IMR-90 (cell line): ENCODE results near the gene SLC25A46. TPM values are rescaled to one million over a fixed set of nuclear protein-coding genes. Genes with fewer than 3 reads are reported as not detected.

Source experiments
- ATAC-seq: fragments of 200-7000 bp; cut with Tn5 transposase; 2 replicates; pipeline ENCODE4 v1.9.1; 2020; ENCODE audit warnings: low read depth, mild to moderate bottlenecking, moderate library complexity
- BruUV-seq: library from RNA; stranded (reverse); fragments of 400-500 nt; replicated peaks from 2 replicates; lab custom pipeline; 2021; lab: Mats Ljungman, UMichigan
- CTCF ChIA-PET: fragments of 300-600 bp; formaldehyde crosslinking; extraction: SDS; loops from one replicate; lab custom pipeline; 2021; ENCODE audit warnings: antibody characterized with exemption; lab: Yijun Ruan, JAX
- POLR2A ChIA-PET: fragments of 300-600 bp; sonication (Branson Sonifier 250); formaldehyde crosslinking; loops from one replicate; lab custom pipeline; 2022; ENCODE audit warnings: antibody characterized with exemption; ENCODE audit not compliant: unreplicated experiment; lab: Charles Lee
- DNase-seq: peaks from one replicate; pipeline ENCODE4 v3.0.0; 2013
- H2AFZ ChIP-seq: replicated peaks from 2 replicates; pipeline ENCODE3; 2013; ENCODE audit warnings: low read length, mild to moderate bottlenecking; ENCODE audit not compliant: poor library complexity
- H2AK5ac ChIP-seq: 2 replicates; pipeline ENCODE4 v1.6.1; 2013; ENCODE audit warnings: low read depth, low read length, inconsistent platforms
- H2AK9ac ChIP-seq: replicated peaks from 2 replicates; pipeline ENCODE3; 2013; ENCODE audit warnings: mild to moderate bottlenecking, low read depth, low read length, moderate library complexity; ENCODE audit not compliant: poor library complexity
- H2BK120ac ChIP-seq: 2 replicates; pipeline ENCODE4 v1.6.1; 2013; ENCODE audit warnings: low read depth, low read length, inconsistent platforms
- H2BK15ac ChIP-seq: 3 replicates; pipeline ENCODE4 v1.6.1; 2013; ENCODE audit warnings: low read depth, low read length, inconsistent platforms
- H2BK20ac ChIP-seq: 2 replicates; pipeline ENCODE4 v1.6.1; 2013; ENCODE audit warnings: low read depth, mild to moderate bottlenecking, inconsistent platforms, low read length, moderate library complexity
- H2BK5ac ChIP-seq: 2 replicates; pipeline ENCODE4 v1.6.1; 2013; ENCODE audit warnings: mild to moderate bottlenecking, low read depth, low read length, inconsistent platforms; ENCODE audit not compliant: poor library complexity, severe bottlenecking
- H3K14ac ChIP-seq: replicated peaks from 2 replicates; pipeline ENCODE4 v1.6.1; 2013; ENCODE audit warnings: low read depth, low read length, inconsistent platforms
- H3K18ac ChIP-seq: 2 replicates; pipeline ENCODE4 v1.6.1; 2013; ENCODE audit warnings: low read depth, low read length, control low read depth
- H3K23ac ChIP-seq: 2 replicates; pipeline ENCODE4 v1.6.1; 2013; ENCODE audit warnings: low read depth, low read length, inconsistent platforms
- H3K27ac ChIP-seq: 2 replicates; pipeline ENCODE4 v1.5.1; 2013; ENCODE audit warnings: mild to moderate bottlenecking, control low read depth, low read length; ENCODE audit not compliant: insufficient read depth
- H3K27me3 ChIP-seq: 2 replicates; pipeline ENCODE4 v1.6.1; 2013; ENCODE audit warnings: low read length; ENCODE audit not compliant: control insufficient read depth, insufficient read depth
- H3K36me3 ChIP-seq: 2 replicates; pipeline ENCODE4 v1.6.1; 2013; ENCODE audit warnings: low read length, mixed read lengths; ENCODE audit not compliant: control insufficient read depth, insufficient read depth
- H3K4ac ChIP-seq: 2 replicates; pipeline ENCODE4 v1.6.1; 2013; ENCODE audit warnings: low read depth, low read length, inconsistent platforms
- H3K4me1 ChIP-seq: 2 replicates; pipeline ENCODE4 v1.6.1; 2013; ENCODE audit warnings: low read length, mixed read lengths; ENCODE audit not compliant: control insufficient read depth, insufficient read depth
- H3K4me2 ChIP-seq: 2 replicates; pipeline ENCODE4 v1.6.1; 2013; ENCODE audit warnings: low read depth, mild to moderate bottlenecking, control low read depth, low read length, moderate library complexity
- H3K4me3 ChIP-seq: 2 replicates; pipeline ENCODE4 v1.5.1; 2013; ENCODE audit warnings: low read depth, mild to moderate bottlenecking, control low read depth, low read length, moderate library complexity; ENCODE audit not compliant: insufficient read depth
- H3K56ac ChIP-seq: 2 replicates; pipeline ENCODE4 v1.6.1; 2013; ENCODE audit warnings: low read length, inconsistent platforms; ENCODE audit not compliant: insufficient read depth; ENCODE audit errors: extremely low read depth
- H3K79me1 ChIP-seq, 2 experiments: 2 replicates each; pipeline ENCODE4 v1.6.1; 2013; ENCODE audit warnings: low read length in 2 of 2, inconsistent platforms in 1 of 2, low read depth in 1 of 2
- H3K9ac ChIP-seq: 2 replicates; pipeline ENCODE4 v1.6.1; 2013; ENCODE audit warnings: low read depth, low read length, control low read depth
- H3K9me1 ChIP-seq: 2 replicates; pipeline ENCODE4 v1.6.1; 2013; ENCODE audit warnings: low read length, inconsistent platforms; ENCODE audit not compliant: insufficient read depth
- H3K9me3 ChIP-seq: 2 replicates; pipeline ENCODE4 v1.6.1; 2013; ENCODE audit warnings: low read length; ENCODE audit not compliant: control insufficient read depth, insufficient read depth
- H4K20me1 ChIP-seq: 2 replicates; pipeline ENCODE4 v1.6.1; 2013; ENCODE audit warnings: low read length, inconsistent platforms; ENCODE audit not compliant: insufficient read depth
- H4K5ac ChIP-seq: 2 replicates; pipeline ENCODE4 v1.6.1; 2013; ENCODE audit warnings: mild to moderate bottlenecking, low read depth, low read length, control low read depth
- H4K8ac ChIP-seq, 2 experiments: 2 replicates each; pipeline ENCODE4 v1.6.1; 2013; ENCODE audit warnings: low read depth in 2 of 2, low read length in 2 of 2, control low read depth in 1 of 2, inconsistent platforms in 1 of 2
- H4K91ac ChIP-seq: 2 replicates; pipeline ENCODE4 v1.6.1; 2013; ENCODE audit warnings: low read depth, low read length, inconsistent platforms; ENCODE audit not compliant: insufficient read depth
- BHLHE40 ChIP-seq: fragments of 150-350 bp; IDR thresholded peaks from 2 replicates; pipeline ENCODE4 v1.6.1; 2016; ENCODE audit warnings: mild to moderate bottlenecking, low read depth, low read length
- CEBPB ChIP-seq: IDR thresholded peaks from 2 replicates; pipeline ENCODE4 v1.6.1; 2012; ENCODE audit warnings: low read depth, low read length, improper control_type of control experiment
- CTCF ChIP-seq: conservative IDR thresholded peaks from 2 replicates; pipeline ENCODE4 v1.5.1; 2012; ENCODE audit warnings: mild to moderate bottlenecking, low read depth, low read length, improper control_type of control experiment
- MAFK ChIP-seq: IDR thresholded peaks from 2 replicates; pipeline ENCODE4 v1.6.1; 2012; ENCODE audit warnings: low read depth, low read length, improper control_type of control experiment
- MXI1 ChIP-seq: IDR thresholded peaks from 2 replicates; pipeline ENCODE4 v1.6.1; 2012; ENCODE audit warnings: low read depth, mild to moderate bottlenecking, low read length, moderate library complexity, borderline replicate concordance
- POLR2A ChIP-seq: IDR thresholded peaks from 2 replicates; pipeline ENCODE4 v1.6.1; 2012; ENCODE audit warnings: mild to moderate bottlenecking, low read depth, low read length
- RCOR1 ChIP-seq: IDR thresholded peaks from 2 replicates; pipeline ENCODE4 v1.6.1; 2012; ENCODE audit warnings: mild to moderate bottlenecking, low read length, improper control_type of control experiment; ENCODE audit not compliant: insufficient replicate concordance
- WGBS, 2 experiments: methylation state at CpG; one replicate each; pipeline versions ENCODE4 v1.1.5 to v1.1.7; 2013; ENCODE audit warnings: missing lambda C conversion rate in 2 of 2; ENCODE audit not compliant: insufficient read length in 1 of 2; ENCODE audit errors: extremely low coverage in 2 of 2; 5-methylcytosine and 5-hydroxymethylcytosine counted together
- dilution Hi-C: fragments of 300-500 bp; cut with HindIII; formaldehyde crosslinking; loops from one replicate; pipeline ENCODE4 v1.14.3; 2018; ENCODE audit warnings: low sequenced_read_pairs; ENCODE audit not compliant: unreplicated experiment
- in situ Hi-C: fragments of 300-500 bp; cut with MboI; formaldehyde crosslinking; loops from 3 replicates; pipeline ENCODE4 v1.14.3; 2019; ENCODE audit warnings: low sequenced_read_pairs, inconsistent platforms, mixed read lengths
- intact Hi-C: fragments of 100-400 bp; cut with micrococcal nuclease; formaldehyde crosslinking; loops from 2 replicates; pipeline ENCODE4 v1.10.0; 2022
- polyA plus RNA-seq, 3 experiments: library from polyadenylated mRNA; depleted of rRNA; stranded (reverse); fragments of >200 nt; gene quantifications; 2 replicates each; pipeline ENCODE4 v1.2.3, GENCODE V29; 2012; ENCODE audit warnings: low replicate concordance in 1 of 3
- total RNA-seq: library from RNA; depleted of rRNA; stranded (reverse); fragments of >200 nt; gene quantifications from 2 replicates; pipeline ENCODE4 v1.2.3, GENCODE V29; 2012

Gene SLC25A46
- total and polyA plus RNA-seq, 2 of the 4 experiments (the other 2 are of a cell fraction): 25.1 to 67.9 TPM

- Histone ChIP-seq H2BK5ac (no peak overlapping the region), H2AK9ac (no peak overlapping the region), H3K27ac (no peak overlapping the region), H3K36me3 (no peaks in the 10 kb centered on the region), H3K9me3 (peaks cover 6% of the 10 kb centered on the region), H2AFZ (no peak overlapping the region), H3K4ac (no peak overlapping the region), H3K27me3 (no peaks in the 10 kb centered on the region), H4K5ac (no peak overlapping the region), H2BK15ac (no peak overlapping the region), H2AK5ac (no peak overlapping the region), H3K4me3 (no peak overlapping the region), H4K91ac (no peak overlapping the region), H2BK120ac (no peak overlapping the region), H3K4me2 (no peak overlapping the region), H3K18ac (no peak overlapping the region), H3K9ac (no peak overlapping the region), H3K9me1 (no peaks in the 10 kb centered on the region), H3K79me1 (no peaks in the 10 kb centered on the region), H4K20me1 (no peaks in the 10 kb centered on the region), H2BK20ac (no peak overlapping the region), H3K56ac (no peak overlapping the region), H3K4me1 (no peaks in the 10 kb centered on the region), H4K8ac (no peak overlapping the region), H3K23ac (no peak overlapping the region), H3K14ac (no peak overlapping the region)
- intact Hi-C loops (no loop called here), dilution Hi-C loops (no loop called here), in situ Hi-C loops (no loop called here)
- DNase-seq (peak; percentile 19), ATAC-seq (peak; percentile 44)
- CTCF ChIA-PET: no interaction called here
- TF ChIP-seq POLR2A (no peak), MXI1 (no peak), MAFK (no peak), RCOR1 (no peak), CEBPB (no peak), CTCF (no peak), BHLHE40 (no peak)
- WGBS, 2 experiments: no CpG with 5 or more reads among the region's 4 CpGs
- POLR2A ChIA-PET: no interaction called here
- no TSS peak for BruUV-seq
Observed at GRCh38 chr5:110807169-110807568, 68.4 kb downstream of the SLC25A46 start.
